Measurements from ENCODE around the gene DCDC1. TPM values are rescaled to one million over a fixed set of nuclear protein-coding genes. Genes with fewer than 3 reads are reported as not detected.

DCDC1 gene
- total RNA-seq, 1 donor from 2014 or later: 0.11 TPM

GRCh38 chr11:31120428-31120827 lies 249.1 kb downstream of the DCDC1 start:
- intact Hi-C loops (cut with DNase I): no loop called here
- ATAC-seq (ENCODE audit: poor library complexity): no peak

GRCh38 chr11:31118566-31118965 lies 251.0 kb downstream of the DCDC1 start:
- DNase-seq (no peak), ATAC-seq (ENCODE audit: poor library complexity) (no peak)
- intact Hi-C loops (cut with DNase I): no loop called here

More at GRCh38 chr11:31120428-31120827, 249.1 kb downstream of the DCDC1 start:
- no peak for DNase-seq

GRCh38 chr11:31117038-31117437 lies 252.5 kb downstream of the DCDC1 start:
- DNase-seq: no peak
- ATAC-seq (ENCODE audit: poor library complexity): no peak
- intact Hi-C loops (cut with DNase I): no loop called here

- intact Hi-C loops (cut with DNase I): no loop called here
- ATAC-seq (ENCODE audit: poor library complexity) (no peak), DNase-seq (no peak)
These were observed 255.1 kb downstream of the DCDC1 start for GRCh38 chr11:31114442-31114841.

GRCh38 chr11:31110830-31111229 lies 258.7 kb downstream of the DCDC1 start:
- peak; percentile 39 for DNase-seq
- intact Hi-C loops (cut with DNase I): no loop called here
- ATAC-seq (ENCODE audit: poor library complexity): peak; percentile 79

- intact Hi-C loops (cut with DNase I): loop anchor here (10.0 kb wide), 1 partner anchor 765 kb away; no protein-coding TSS in a partner anchor
- ATAC-seq (ENCODE audit: poor library complexity) (no peak), DNase-seq (no peak)
These were observed 260.1 kb downstream of the DCDC1 start for GRCh38 chr11:31109446-31109845.

- ATAC-seq (ENCODE audit: poor library complexity) (no peak), DNase-seq (no peak)
- intact Hi-C loops (cut with DNase I): loop anchor here (10.0 kb wide), 1 partner anchor 767 kb away; no protein-coding TSS in a partner anchor
These were observed 261.9 kb downstream of the DCDC1 start for GRCh38 chr11:31107649-31108048.

GRCh38 chr11:31106968-31107576 lies 262.5 kb downstream of the DCDC1 start:
- intact Hi-C loops (cut with DNase I): loop anchor here (10.0 kb wide), 1 partner anchor 768 kb away; no protein-coding TSS in a partner anchor
- peak; percentile 74 for ATAC-seq (ENCODE audit: poor library complexity)
- DNase-seq: peak; percentile 64

GRCh38 chr11:31106326-31106725 lies 263.2 kb downstream of the DCDC1 start:
- intact Hi-C loops (cut with DNase I): loop anchor here (10.0 kb wide), 1 partner anchor 768 kb away; no protein-coding TSS in a partner anchor
- DNase-seq (no peak), ATAC-seq (ENCODE audit: poor library complexity) (no peak)

GRCh38 chr11:31102875-31103274 lies 266.7 kb downstream of the DCDC1 start:
- intact Hi-C loops (cut with DNase I): loop anchor here (10.0 kb wide), 1 partner anchor 772 kb away; no protein-coding TSS in a partner anchor
- no peak for ATAC-seq (ENCODE audit: poor library complexity)

GRCh38 chr11:31102316-31102715 lies 267.2 kb downstream of the DCDC1 start:
- intact Hi-C loops (cut with DNase I): loop anchor here (10.0 kb wide), 1 partner anchor 772 kb away; no protein-coding TSS in a partner anchor
- no peak for ATAC-seq (ENCODE audit: poor library complexity)
- DNase-seq: no peak

More at GRCh38 chr11:31102875-31103274, 266.7 kb downstream of the DCDC1 start:
- DNase-seq: no peak

GRCh38 chr11:31096191-31096805 lies 273.2 kb downstream of the DCDC1 start:
- no peak for ATAC-seq (ENCODE audit: poor library complexity)
- intact Hi-C loops (cut with DNase I): no loop called here

GRCh38 chr11:31092638-31093037 lies 276.9 kb downstream of the DCDC1 start:
- intact Hi-C loops (cut with DNase I): no loop called here
- no peak for ATAC-seq (ENCODE audit: poor library complexity)
- no peak for DNase-seq

More at GRCh38 chr11:31096191-31096805, 273.2 kb downstream of the DCDC1 start:
- DNase-seq: no peak

GRCh38 chr11:31089117-31089516 lies 280.4 kb downstream of the DCDC1 start:
- intact Hi-C loops (cut with DNase I): no loop called here
- DNase-seq (no peak), ATAC-seq (ENCODE audit: poor library complexity) (no peak)

GRCh38 chr11:31069447-31070205 lies 299.9 kb downstream of the DCDC1 start:
- DNase-seq (no peak), ATAC-seq (ENCODE audit: poor library complexity) (no peak)
- intact Hi-C loops (cut with DNase I): no loop called here

- DNase-seq (no peak), ATAC-seq (ENCODE audit: poor library complexity) (no peak)
- intact Hi-C loops (cut with DNase I): no loop called here
These were observed 308.7 kb downstream of the DCDC1 start for GRCh38 chr11:31060880-31061279.

GRCh38 chr11:31059529-31059928 lies 310.0 kb downstream of the DCDC1 start:
- no peak for DNase-seq

GRCh38 chr11:31050061-31050765 lies 319.3 kb downstream of the DCDC1 start:
- peak; percentile 37 for DNase-seq
- ATAC-seq (ENCODE audit: poor library complexity): no peak
- intact Hi-C loops (cut with DNase I): no loop called here

More at GRCh38 chr11:31059529-31059928, 310.0 kb downstream of the DCDC1 start:
- no peak for ATAC-seq (ENCODE audit: poor library complexity)
- intact Hi-C loops (cut with DNase I): no loop called here

- intact Hi-C loops (cut with DNase I): no loop called here
- ATAC-seq (ENCODE audit: poor library complexity): no peak
- DNase-seq: no peak
These were observed 324.2 kb downstream of the DCDC1 start for GRCh38 chr11:31045335-31045734.
